Measurements from ENCODE around the gene ZGLP1. TPM values are rescaled to one million over a fixed set of nuclear protein-coding genes. Genes with fewer than 3 reads are reported as not detected.

The ZGLP1 gene
- total RNA-seq (1 to 10 TPM; 2.8 to 7.8 TPM), polyA plus RNA-seq (ENCODE audit: insufficient read length in 6 of 6) (10 to 100 TPM in 2 of 6 donors, 1 to 10 TPM in 4; 5.6 to 11.9 (median 6.9) TPM)
- long read RNA-seq, donor 1, partial matches to known transcripts = 0 of 3 reads
- long read RNA-seq, donor 1, other reads (novel, unspliced or antisense) = 0 of 3 reads
- long read RNA-seq, donor 2, partial matches to known transcripts = 0 of 4 reads
- long read RNA-seq, donor 2, other reads (novel, unspliced or antisense) = 0 of 4 reads
- long read RNA-seq, donor 3, partial matches to known transcripts = 0 of 2 reads
- long read RNA-seq, donor 3, other reads (novel, unspliced or antisense) = 0 of 2 reads
- long read RNA-seq, donor 4 = 0 reads
- long read RNA-seq, donor 5, partial matches to known transcripts = 0 of 2 reads
- long read RNA-seq, donor 5, other reads (novel, unspliced or antisense) = 0 of 2 reads
- long read RNA-seq, donor 6 = 0 reads
- long read RNA-seq, donor 7, partial matches to known transcripts = 0 of 1 reads
- long read RNA-seq, donor 7, other reads (novel, unspliced or antisense) = 0 of 1 reads
- long read RNA-seq, donor 8, transcript ZGLP1-202 (4 exons, 2,303 nt) = major isoform, 5 of 7 reads
- long read RNA-seq, donor 8, partial matches to known transcripts = 0 of 7 reads
- long read RNA-seq, donor 8, other reads (novel, unspliced or antisense) = 0 of 7 reads
- long read RNA-seq, donor 9 = 0 reads
- long read RNA-seq, donor 10, partial matches to known transcripts = 0 of 2 reads
- long read RNA-seq, donor 10, other reads (novel, unspliced or antisense) = 0 of 2 reads
- long read RNA-seq, donor 11 = 0 reads
- long read RNA-seq, donor 12, partial matches to known transcripts = 0 of 2 reads
- long read RNA-seq, donor 12, other reads (novel, unspliced or antisense) = 0 of 2 reads

GRCh38 chr19:10309423-10309822 is at the start of gene ZGLP1:
Gene ZGLP1, minus strand, starts transcription at chr19:10309815.
- Histone ChIP-seq H3K27ac (no peak within 1 kb of the TSS), H3K36me3 (peaks cover 0 to 25% of the 10 kb centered on the region in 2 donors), H3K27me3 (no peaks in the 10 kb centered on the region), H3K4me3 (no peak within 1 kb of the TSS), H3K4me1 (peaks cover 0 to 11% of the 10 kb centered on the region in 2 donors), H3K9me3 (no peaks in the 10 kb centered on the region)
- ATAC-seq (no peak), DNase-seq (no peak)
- no peak for TF ChIP-seq CTCF (IDR thresholded peaks at IDR 0.05)
- intact Hi-C loops (cut with DNase I) = no loop called here

GRCh38 chr19:10356431-10356830 is 46.8 kb upstream of the ZGLP1 start:
- Histone ChIP-seq H3K9me3 (no peaks in the 10 kb centered on the region), H3K27ac (no peak overlapping the region), H3K36me3 (peaks cover 0 to 100% of the 10 kb centered on the region in 2 donors), H3K27me3 (no peaks in the 10 kb centered on the region), H3K4me3 (no peak overlapping the region), H3K4me1 (no peaks in the 10 kb centered on the region)
- DNase-seq = no peak
- no peak for ATAC-seq
- intact Hi-C loops (cut with DNase I) = no loop called here
- TF ChIP-seq CTCF (IDR thresholded peaks at IDR 0.05) = no peak

- H3K4me1 ChIP-seq = no peaks in the 10 kb centered on the region
- TF ChIP-seq CTCF (IDR thresholded peaks at IDR 0.05) = no peak
- intact Hi-C loops (cut with DNase I) = no loop called here
- H3K27ac ChIP-seq = no peak overlapping the region
- peaks cover 0 to 99% of the 10 kb centered on the region in 2 donors for H3K36me3 ChIP-seq
- DNase-seq (peak in 1 of 4 donors; percentile 45), ATAC-seq (no peak)
- H3K27me3 ChIP-seq = no peaks in the 10 kb centered on the region
- H3K4me3 ChIP-seq = no peak overlapping the region
- no peaks in the 10 kb centered on the region for H3K9me3 ChIP-seq
These were observed 44.3 kb upstream of the ZGLP1 start for GRCh38 chr19:10353793-10354391.

GRCh38 chr19:10352764-10353671 is 43.4 kb upstream of the ZGLP1 start:
- no peak overlapping the region for H3K27ac ChIP-seq
- no peaks in the 10 kb centered on the region for H3K4me1 ChIP-seq
- no peaks in the 10 kb centered on the region for H3K27me3 ChIP-seq
- no peak overlapping the region for H3K4me3 ChIP-seq
- DNase-seq (peak in 1 of 4 donors; percentile 55), ATAC-seq (peak; percentile 24)
- no peaks in the 10 kb centered on the region for H3K9me3 ChIP-seq
- H3K36me3 ChIP-seq = peaks cover 0 to 90% of the 10 kb centered on the region in 2 donors
- intact Hi-C loops (cut with DNase I) = no loop called here
- TF ChIP-seq CTCF (IDR thresholded peaks at IDR 0.05) = no peak
